DND-41 (cell line): ENCODE data around the gene MUC5B.

Source experiments
- ATAC-seq: fragments of 200-7000 bp; cut with Tn5 transposase; 3 replicates; pipeline ENCODE4 v1.9.1; 2021; ENCODE audit warnings: low read depth; ENCODE audit not compliant: insufficient read depth
- DNase-seq: peaks from one replicate; pipeline ENCODE4 v3.0.0-alpha.2; 2020
- H2AFZ ChIP-seq: 2 replicates; pipeline ENCODE4 v1.6.0; 2012; ENCODE audit warnings: low read depth, low read length
- H3K27ac ChIP-seq: 2 replicates; pipeline ENCODE4 v1.5.1; 2012; ENCODE audit warnings: low read length, inconsistent platforms
- H3K27me3 ChIP-seq: fragments of 200-600 bp; sonication (generic); 2 replicates; pipeline ENCODE4 v1.6.0; 2012; ENCODE audit warnings: low read length, mild to moderate bottlenecking, inconsistent platforms; ENCODE audit not compliant: insufficient read depth, poor library complexity
- H3K36me3 ChIP-seq: 2 replicates; pipeline ENCODE4 v1.5.1; 2012; ENCODE audit warnings: low read length, inconsistent platforms; ENCODE audit not compliant: insufficient read depth
- H3K4me1 ChIP-seq: 2 replicates; pipeline ENCODE4 v1.5.1; 2012; ENCODE audit warnings: mild to moderate bottlenecking, low read length; ENCODE audit not compliant: insufficient read depth
- H3K4me2 ChIP-seq: 2 replicates; pipeline ENCODE4 v1.6.0; 2012; ENCODE audit warnings: mild to moderate bottlenecking, moderate library complexity, low read length, inconsistent platforms; ENCODE audit not compliant: insufficient read depth
- H3K4me3 ChIP-seq, 2 experiments: fragments of 200-600 bp in 1 of 2; shearing (Covaris generic) in 1 of 2; 2 replicates each; pipeline ENCODE4 v1.5.1; 2012 to 2016; ENCODE audit warnings: inconsistent platforms in 2 of 2, low read length in 2 of 2, mild to moderate bottlenecking in 2 of 2, low read depth in 1 of 2, moderate library complexity in 1 of 2
- H3K79me2 ChIP-seq: 2 replicates; pipeline ENCODE4 v1.6.0; 2012; ENCODE audit warnings: low read length, inconsistent platforms; ENCODE audit not compliant: insufficient read depth
- H3K9ac ChIP-seq: 2 replicates; pipeline ENCODE4 v1.6.0; 2012; ENCODE audit warnings: low read depth, mild to moderate bottlenecking, inconsistent platforms, low read length, moderate library complexity
- H3K9me3 ChIP-seq: 2 replicates; pipeline ENCODE4 v1.5.1; 2012; ENCODE audit warnings: low read length, moderate library complexity, mild to moderate bottlenecking, inconsistent platforms; ENCODE audit not compliant: insufficient read depth, severe bottlenecking
- H4K20me1 ChIP-seq: 2 replicates; pipeline ENCODE4 v1.6.0; 2012; ENCODE audit warnings: low read length; ENCODE audit not compliant: insufficient read depth
- CTCF ChIP-seq: IDR thresholded peaks from 2 replicates; pipeline ENCODE4 v1.5.1; 2012; ENCODE audit warnings: borderline replicate concordance, low read length, moderate library complexity, mild to moderate bottlenecking; ENCODE audit not compliant: poor library complexity, severe bottlenecking; ENCODE audit errors: extremely low read depth
- EZH2 ChIP-seq: IDR thresholded peaks from 3 replicates; pipeline ENCODE4 v1.6.1; 2012; ENCODE audit warnings: borderline replicate concordance, low read depth, mild to moderate bottlenecking, moderate library complexity, low read length, inconsistent platforms; ENCODE audit not compliant: severe bottlenecking

Gene MUC5B

DNA sequence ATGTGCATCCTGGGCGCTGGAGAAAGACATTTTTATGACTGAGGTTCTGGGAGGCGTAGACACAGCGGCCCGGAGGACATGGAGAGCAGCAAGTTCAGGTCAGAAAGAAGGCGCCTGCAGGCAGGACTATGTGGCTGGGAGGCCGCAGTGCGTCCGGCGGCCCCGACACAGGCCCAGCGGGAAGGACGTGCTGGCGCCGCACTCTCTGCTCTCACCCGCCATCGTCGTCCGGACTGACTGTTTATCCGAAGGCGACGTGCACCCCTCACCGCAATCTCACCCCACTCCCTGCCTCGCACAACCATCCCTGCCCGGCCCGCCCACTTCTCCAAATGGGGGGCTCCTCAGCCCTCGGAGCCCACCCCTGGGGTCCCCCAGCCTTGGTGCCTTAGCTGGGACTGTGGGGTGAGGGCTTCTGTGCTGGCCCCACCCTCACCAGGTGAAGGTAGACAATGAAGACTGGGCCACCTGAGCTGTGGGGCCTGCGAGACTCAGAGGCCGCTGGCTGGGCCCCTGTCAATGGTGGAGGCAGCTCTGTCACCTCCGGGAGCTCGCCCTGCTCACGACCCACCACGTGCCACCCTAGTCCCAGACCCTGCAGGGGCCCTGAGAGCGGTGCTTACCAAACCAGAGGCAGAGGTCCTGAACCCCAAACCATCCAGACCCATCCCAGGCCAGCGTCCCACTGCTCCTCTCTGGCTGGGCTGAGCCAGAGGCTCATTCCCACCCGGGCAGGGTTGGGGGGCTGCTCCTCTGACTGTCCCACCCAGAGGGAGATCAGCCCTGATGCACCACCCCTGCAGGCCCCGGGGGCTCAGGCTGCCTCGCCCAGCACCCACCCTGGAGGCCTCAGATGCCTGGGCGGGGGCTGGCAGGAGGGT is 16.2 kb upstream of the MUC5B start:
- Histone ChIP-seq H3K27me3 (no peaks in the 10 kb centered on the region), H2AFZ (no peak overlapping the region), H3K4me1 (no peaks in the 10 kb centered on the region), H3K79me2 (no peaks in the 10 kb centered on the region), H3K36me3 (no peaks in the 10 kb centered on the region), H3K9me3 (peaks cover 3% of the 10 kb centered on the region), H3K4me3 (no peak overlapping the region), H4K20me1 (peaks cover 12% of the 10 kb centered on the region), H3K27ac (no peak overlapping the region), H3K4me2 (no peak overlapping the region), H3K9ac (no peak overlapping the region)
- no peak for DNase-seq
- TF ChIP-seq EZH2, result no peak
- TF ChIP-seq CTCF, result no peak
- ATAC-seq, result no peak

GRCh38 chr11:1207401-1208143 is 15.3 kb upstream of the MUC5B start:
- ATAC-seq, result no peak
- Histone ChIP-seq H3K9me3 (peaks cover 6% of the 10 kb centered on the region), H3K27ac (no peak overlapping the region), H3K79me2 (no peaks in the 10 kb centered on the region), H3K27me3 (no peaks in the 10 kb centered on the region), H3K4me2 (no peak overlapping the region), H3K4me3 (no peak overlapping the region), H2AFZ (no peak overlapping the region), H4K20me1 (peaks cover 6% of the 10 kb centered on the region; the same call in 1 of the 2 replicates), H3K4me1 (no peaks in the 10 kb centered on the region), H3K36me3 (no peaks in the 10 kb centered on the region), H3K9ac (no peak overlapping the region)
- DNase-seq, result no peak
- TF ChIP-seq CTCF, result no peak
- TF ChIP-seq EZH2, result no peak

- no peak for DNase-seq
- H3K4me3 ChIP-seq, result no peak overlapping the region
- no peaks in the 10 kb centered on the region for H3K79me2 ChIP-seq
Measured at GRCh38 chr11:1208144-1208393, 14.8 kb upstream of the MUC5B start.

More at GRCh38 chr11:1208144-1208393, 14.8 kb upstream of the MUC5B start:
- Histone ChIP-seq H3K27ac (no peak overlapping the region), H4K20me1 (peaks cover 3% of the 10 kb centered on the region; the same call in 1 of the 2 replicates), H3K9ac (no peak overlapping the region), H3K4me2 (no peak overlapping the region), H3K9me3 (peaks cover 6% of the 10 kb centered on the region), H3K36me3 (no peaks in the 10 kb centered on the region), H2AFZ (no peak overlapping the region), H3K4me1 (no peaks in the 10 kb centered on the region), H3K27me3 (no peaks in the 10 kb centered on the region)
- ATAC-seq, result no peak
- no peak for TF ChIP-seq CTCF
